SK-N-SH treated with all-trans-retinoic acid at 6 μM for 48 hours (cell line): ENCODE data around the gene CHP2.

Source experiments
- ATAC-seq: fragments of 200-7000 bp; cut with Tn5 transposase; 3 replicates; pipeline ENCODE4 v1.9.1; 2020; ENCODE audit warnings: mild to moderate bottlenecking, moderate library complexity
- ARNTL ChIP-seq: fragments of 450-650 bp; formaldehyde crosslinking; IDR thresholded peaks from 2 replicates; pipeline ENCODE4 v1.5.0; 2020; ENCODE audit warnings: low read depth, mild to moderate bottlenecking, moderate library complexity, borderline replicate concordance
- BACH2 ChIP-seq: fragments of 250-450 bp; sonication (Bioruptor Pico); IDR thresholded peaks from 2 replicates; pipeline ENCODE4 v1.9.0; 2021; ENCODE audit warnings: mild to moderate bottlenecking, borderline replicate concordance
- CSDC2 ChIP-seq: fragments of 250-450 bp; sonication (Bioruptor Pico); IDR thresholded peaks from 2 replicates; pipeline ENCODE4 v1.5.0; 2020; ENCODE audit warnings: mild to moderate bottlenecking, moderate library complexity
- ESRRG ChIP-seq: fragments of 250-450 bp; sonication (Bioruptor Pico); IDR thresholded peaks from 2 replicates; pipeline ENCODE4 v1.6.1; 2021; ENCODE audit warnings: mild to moderate bottlenecking
- GLIS3 ChIP-seq: fragments of 250-450 bp; sonication (Bioruptor Pico); IDR thresholded peaks from 2 replicates; pipeline ENCODE4 v1.5.0; 2020; ENCODE audit warnings: mild to moderate bottlenecking, moderate library complexity
- OSR1 ChIP-seq: fragments of 250-450 bp; sonication (Bioruptor Pico); IDR thresholded peaks from 2 replicates; pipeline ENCODE4 v1.8.0; 2022; ENCODE audit warnings: moderate library complexity, mild to moderate bottlenecking, inconsistent platforms
- PPARA ChIP-seq: fragments of 250-450 bp; sonication (Bioruptor Pico); IDR thresholded peaks from 2 replicates; pipeline ENCODE4 v1.5.0; 2020; ENCODE audit warnings: mild to moderate bottlenecking, borderline replicate concordance
- RARB ChIP-seq: fragments of 250-450 bp; sonication (Bioruptor Pico); IDR thresholded peaks from 2 replicates; pipeline ENCODE4 v1.8.0; 2021; ENCODE audit warnings: mild to moderate bottlenecking, moderate library complexity
- SNAI2 ChIP-seq: fragments of 250-450 bp; sonication (Bioruptor Pico); IDR thresholded peaks from 2 replicates; pipeline ENCODE4 v1.5.0; 2020; ENCODE audit warnings: mild to moderate bottlenecking, moderate library complexity
- TCF4 ChIP-seq: fragments of 250-450 bp; sonication (Bioruptor Pico); IDR thresholded peaks from 2 replicates; pipeline ENCODE4 v1.8.0; 2021; ENCODE audit warnings: mild to moderate bottlenecking, moderate library complexity, borderline replicate concordance
- ZC3H10 ChIP-seq: fragments of 250-450 bp; sonication (Bioruptor Pico); IDR thresholded peaks from 2 replicates; pipeline ENCODE4 v1.5.1; 2021; ENCODE audit warnings: mild to moderate bottlenecking, moderate library complexity
- ZFP3 ChIP-seq: fragments of 250-450 bp; sonication (Bioruptor Pico); IDR thresholded peaks from 2 replicates; pipeline ENCODE4 v1.5.0; 2020; ENCODE audit warnings: mild to moderate bottlenecking, moderate library complexity
- ZFP30 ChIP-seq: fragments of 450-650 bp; formaldehyde crosslinking; IDR thresholded peaks from 2 replicates; pipeline ENCODE4 v1.5.0; 2022; ENCODE audit warnings: mild to moderate bottlenecking, moderate library complexity
- ZNF565 ChIP-seq: fragments of 450-650 bp; formaldehyde crosslinking; conservative IDR thresholded peaks from 2 replicates; pipeline ENCODE4 v1.5.0; 2020; ENCODE audit warnings: low read depth, mild to moderate bottlenecking, moderate library complexity
- ZNF70 ChIP-seq: fragments of 450-650 bp; formaldehyde crosslinking; IDR thresholded peaks from 2 replicates; pipeline ENCODE4 v1.5.0; 2020; ENCODE audit warnings: mild to moderate bottlenecking, moderate library complexity
- TF ChIP-seq, protein P1 (sequence below): fragments of 250-450 bp; sonication (Bioruptor Pico); IDR thresholded peaks from 2 replicates; pipeline ENCODE4 v1.8.0; 2021; ENCODE audit warnings: low read depth, mild to moderate bottlenecking, moderate library complexity, borderline replicate concordance
- TF ChIP-seq, protein P2 (sequence below): fragments of 250-450 bp; sonication (Bioruptor Pico); IDR thresholded peaks from 2 replicates; pipeline ENCODE4 v1.8.0; 2020; ENCODE audit warnings: mild to moderate bottlenecking, moderate library complexity, borderline replicate concordance
- TF ChIP-seq, protein P3 (sequence below): fragments of 250-450 bp; sonication (Bioruptor Pico); IDR thresholded peaks from 2 replicates; pipeline ENCODE4 v1.5.1; 2020; ENCODE audit warnings: low read depth, mild to moderate bottlenecking, moderate library complexity
- TF ChIP-seq, protein P4 (sequence below): fragments of 250-450 bp; sonication (Bioruptor Pico); IDR thresholded peaks from 2 replicates; pipeline ENCODE4 v1.5.1; 2021; ENCODE audit warnings: mild to moderate bottlenecking, moderate library complexity
- TF ChIP-seq, protein P5 (sequence below): fragments of 250-450 bp; sonication (Bioruptor Pico); IDR thresholded peaks from 2 replicates; pipeline ENCODE4 v1.5.0; 2020; ENCODE audit warnings: mild to moderate bottlenecking, moderate library complexity

The CHP2 gene

DNA sequence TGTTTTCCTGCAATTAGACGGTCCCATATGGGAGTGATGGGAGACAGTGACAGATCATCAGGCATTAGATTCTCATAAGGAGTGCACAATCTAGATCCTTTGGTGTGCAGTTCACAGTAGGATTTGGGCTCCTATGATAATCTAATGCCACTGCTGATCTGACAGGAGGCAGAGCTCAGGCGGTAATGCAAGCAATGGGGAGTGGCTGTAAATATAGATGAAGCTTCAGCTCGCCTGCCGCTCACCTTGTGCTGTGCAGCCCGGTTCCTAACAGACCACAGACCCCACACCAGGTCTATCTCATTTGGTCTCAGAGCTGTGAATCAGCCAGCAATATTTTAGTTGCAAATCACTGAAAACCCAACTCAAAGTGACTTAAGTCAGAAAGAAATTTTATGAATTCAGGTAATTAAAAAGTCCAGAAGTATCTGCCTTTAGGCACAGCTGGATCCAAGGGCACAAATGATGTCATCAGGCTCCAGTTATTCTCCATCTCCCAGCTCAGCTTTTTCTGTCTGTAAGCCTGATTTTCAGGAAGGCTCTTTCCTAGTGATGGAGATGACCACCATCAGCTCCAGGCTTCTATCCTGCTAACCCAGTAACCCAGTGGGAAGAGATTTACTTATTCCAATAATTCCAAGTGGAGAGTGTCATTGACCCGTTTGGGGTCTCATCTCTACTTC is 3.3 kb downstream of the CHP2 start:
- TF ChIP-seq CSDC2 (CRISPR knock-in tag), result no peak
- TF ChIP-seq ARNTL (CRISPR knock-in tag), result no peak
- TF ChIP-seq ZNF70, result no peak
- TF ChIP-seq PPARA (CRISPR knock-in tag), result no peak
- TF ChIP-seq BACH2 (CRISPR knock-in tag), result no peak
- TF ChIP-seq SNAI2 (CRISPR knock-in tag), result no peak
- TF ChIP-seq, protein P1, sequence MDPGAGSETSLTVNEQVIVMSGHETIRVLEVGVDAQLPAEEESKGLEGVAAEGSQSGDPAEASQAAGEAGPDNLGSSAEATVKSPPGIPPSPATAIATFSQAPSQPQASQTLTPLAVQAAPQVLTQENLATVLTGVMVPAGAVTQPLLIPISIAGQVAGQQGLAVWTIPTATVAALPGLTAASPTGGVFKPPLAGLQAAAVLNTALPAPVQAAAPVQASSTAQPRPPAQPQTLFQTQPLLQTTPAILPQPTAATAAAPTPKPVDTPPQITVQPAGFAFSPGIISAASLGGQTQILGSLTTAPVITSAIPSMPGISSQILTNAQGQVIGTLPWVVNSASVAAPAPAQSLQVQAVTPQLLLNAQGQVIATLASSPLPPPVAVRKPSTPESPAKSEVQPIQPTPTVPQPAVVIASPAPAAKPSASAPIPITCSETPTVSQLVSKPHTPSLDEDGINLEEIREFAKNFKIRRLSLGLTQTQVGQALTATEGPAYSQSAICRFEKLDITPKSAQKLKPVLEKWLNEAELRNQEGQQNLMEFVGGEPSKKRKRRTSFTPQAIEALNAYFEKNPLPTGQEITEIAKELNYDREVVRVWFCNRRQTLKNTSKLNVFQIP (CRISPR knock-in tag), result no peak
- no peak for TF ChIP-seq ESRRG (CRISPR knock-in tag)
- TF ChIP-seq ZNF565 (CRISPR knock-in tag), result no peak
- no peak for TF ChIP-seq ZC3H10
- TF ChIP-seq, all 23 proteins: peak for 0
- no peak for ATAC-seq

DNA sequence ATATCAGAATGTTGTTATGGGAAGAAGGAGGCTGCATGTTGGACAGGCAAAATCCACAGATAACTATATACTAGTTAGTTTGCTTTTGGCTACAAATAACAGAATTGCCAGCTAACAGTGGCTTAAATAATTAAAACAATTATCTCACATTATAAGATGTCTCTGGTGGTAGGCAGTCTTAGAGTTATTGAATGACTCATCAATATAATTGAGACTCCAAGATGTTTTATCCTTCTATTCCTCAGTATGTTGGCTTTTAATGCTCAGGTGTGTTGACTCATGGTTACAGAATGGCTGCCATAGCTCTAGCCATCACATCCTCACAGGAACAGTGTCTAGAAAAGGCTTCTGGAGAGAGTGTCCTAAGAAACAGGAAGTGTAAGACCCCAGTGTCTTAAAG is 11.1 kb downstream of the CHP2 start:
- no peak for ATAC-seq
- TF ChIP-seq RARB (CRISPR knock-in tag) (no peak), ZFP30 (CRISPR knock-in tag) (no peak), OSR1 (CRISPR knock-in tag) (no peak), ZNF565 (CRISPR knock-in tag) (no peak), ZFP3 (CRISPR knock-in tag) (no peak)
- TF ChIP-seq, protein P2, sequence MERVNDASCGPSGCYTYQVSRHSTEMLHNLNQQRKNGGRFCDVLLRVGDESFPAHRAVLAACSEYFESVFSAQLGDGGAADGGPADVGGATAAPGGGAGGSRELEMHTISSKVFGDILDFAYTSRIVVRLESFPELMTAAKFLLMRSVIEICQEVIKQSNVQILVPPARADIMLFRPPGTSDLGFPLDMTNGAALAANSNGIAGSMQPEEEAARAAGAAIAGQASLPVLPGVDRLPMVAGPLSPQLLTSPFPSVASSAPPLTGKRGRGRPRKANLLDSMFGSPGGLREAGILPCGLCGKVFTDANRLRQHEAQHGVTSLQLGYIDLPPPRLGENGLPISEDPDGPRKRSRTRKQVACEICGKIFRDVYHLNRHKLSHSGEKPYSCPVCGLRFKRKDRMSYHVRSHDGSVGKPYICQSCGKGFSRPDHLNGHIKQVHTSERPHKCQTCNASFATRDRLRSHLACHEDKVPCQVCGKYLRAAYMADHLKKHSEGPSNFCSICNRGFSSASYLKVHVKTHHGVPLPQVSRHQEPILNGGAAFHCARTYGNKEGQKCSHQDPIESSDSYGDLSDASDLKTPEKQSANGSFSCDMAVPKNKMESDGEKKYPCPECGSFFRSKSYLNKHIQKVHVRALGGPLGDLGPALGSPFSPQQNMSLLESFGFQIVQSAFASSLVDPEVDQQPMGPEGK (CRISPR knock-in tag), result no peak

DNA sequence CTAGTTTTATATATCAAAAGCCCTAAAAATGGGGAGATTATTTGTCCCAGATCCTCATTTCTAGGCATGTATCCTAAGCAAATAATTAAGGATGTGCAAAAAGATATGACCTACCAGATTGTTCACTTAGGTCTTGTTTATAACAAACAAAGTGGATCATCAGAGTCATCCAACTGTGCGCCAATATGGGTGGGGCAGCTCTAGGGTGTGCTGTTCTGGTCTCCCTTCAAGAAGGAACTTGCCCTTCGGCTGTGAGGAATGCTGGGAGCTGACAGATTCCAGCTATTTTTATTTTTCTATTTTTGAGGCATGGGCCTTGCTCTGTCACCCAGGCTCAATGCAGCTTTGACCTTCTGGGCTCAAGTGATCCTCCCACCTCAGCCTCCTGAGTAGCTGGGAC is 13.8 kb downstream of the CHP2 start:
- no peak for ATAC-seq

DNA sequence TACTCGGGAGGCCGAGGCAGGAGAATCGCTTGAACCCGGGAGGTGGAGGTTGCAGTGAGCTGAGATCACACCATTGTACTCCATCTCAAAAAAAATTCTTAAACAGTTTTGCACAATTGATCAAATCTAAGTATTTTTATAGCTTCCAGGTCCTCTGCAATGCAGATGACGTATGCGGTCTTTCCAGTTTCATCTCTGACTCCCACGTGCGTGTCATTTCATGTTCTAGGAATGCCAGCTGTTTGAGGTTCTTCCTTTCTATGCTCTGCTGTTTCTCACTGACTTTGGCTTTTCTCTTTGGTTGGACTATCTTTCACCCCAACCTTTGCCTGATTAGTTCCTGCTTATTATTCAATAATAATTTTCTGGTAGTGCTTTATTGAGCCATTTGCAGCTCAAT is 16.2 kb downstream of the CHP2 start:
- no peak for ATAC-seq
- no peak for TF ChIP-seq CSDC2 (CRISPR knock-in tag)
- TF ChIP-seq, all 23 proteins: peak for 0

More for the DNA sequence above, 13.8 kb downstream of the CHP2 start:
- TF ChIP-seq, protein P3, sequence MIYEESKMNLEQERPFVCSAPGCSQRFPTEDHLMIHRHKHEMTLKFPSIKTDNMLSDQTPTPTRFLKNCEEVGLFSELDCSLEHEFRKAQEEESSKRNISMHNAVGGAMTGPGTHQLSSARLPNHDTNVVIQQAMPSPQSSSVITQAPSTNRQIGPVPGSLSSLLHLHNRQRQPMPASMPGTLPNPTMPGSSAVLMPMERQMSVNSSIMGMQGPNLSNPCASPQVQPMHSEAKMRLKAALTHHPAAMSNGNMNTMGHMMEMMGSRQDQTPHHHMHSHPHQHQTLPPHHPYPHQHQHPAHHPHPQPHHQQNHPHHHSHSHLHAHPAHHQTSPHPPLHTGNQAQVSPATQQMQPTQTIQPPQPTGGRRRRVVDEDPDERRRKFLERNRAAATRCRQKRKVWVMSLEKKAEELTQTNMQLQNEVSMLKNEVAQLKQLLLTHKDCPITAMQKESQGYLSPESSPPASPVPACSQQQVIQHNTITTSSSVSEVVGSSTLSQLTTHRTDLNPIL (CRISPR knock-in tag), result no peak
- no peak for TF ChIP-seq ZFP30 (CRISPR knock-in tag)
- TF ChIP-seq, all 23 proteins: peak for 0

DNA sequence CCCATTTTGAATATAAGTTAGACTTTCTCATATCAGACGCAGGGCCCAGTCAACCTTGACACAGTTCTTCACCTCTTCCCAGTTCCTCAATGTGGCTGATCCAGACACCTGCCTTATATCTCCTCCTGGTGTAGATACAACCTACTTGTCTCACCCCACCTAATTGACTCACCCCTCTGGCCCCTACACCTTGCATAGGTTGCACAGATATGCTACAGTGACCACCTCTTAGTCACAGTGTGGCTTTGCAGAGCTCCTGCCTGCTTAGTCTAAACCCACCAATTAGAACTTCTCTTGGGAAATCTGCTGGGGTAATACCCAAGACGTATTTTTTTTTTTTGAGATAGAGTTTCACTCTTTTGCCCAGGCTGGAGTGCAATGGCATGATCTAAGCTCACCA is 16.8 kb downstream of the CHP2 start:
- no peak for TF ChIP-seq TCF4 (CRISPR knock-in tag)
- no peak for TF ChIP-seq GLIS3 (CRISPR knock-in tag)
- no peak for TF ChIP-seq ZNF565 (CRISPR knock-in tag)
- no peak for TF ChIP-seq ZC3H10
- no peak for TF ChIP-seq BACH2 (CRISPR knock-in tag)
- no peak for TF ChIP-seq ARNTL (CRISPR knock-in tag)
- TF ChIP-seq ZFP30 (CRISPR knock-in tag), result no peak
- TF ChIP-seq, protein P4, sequence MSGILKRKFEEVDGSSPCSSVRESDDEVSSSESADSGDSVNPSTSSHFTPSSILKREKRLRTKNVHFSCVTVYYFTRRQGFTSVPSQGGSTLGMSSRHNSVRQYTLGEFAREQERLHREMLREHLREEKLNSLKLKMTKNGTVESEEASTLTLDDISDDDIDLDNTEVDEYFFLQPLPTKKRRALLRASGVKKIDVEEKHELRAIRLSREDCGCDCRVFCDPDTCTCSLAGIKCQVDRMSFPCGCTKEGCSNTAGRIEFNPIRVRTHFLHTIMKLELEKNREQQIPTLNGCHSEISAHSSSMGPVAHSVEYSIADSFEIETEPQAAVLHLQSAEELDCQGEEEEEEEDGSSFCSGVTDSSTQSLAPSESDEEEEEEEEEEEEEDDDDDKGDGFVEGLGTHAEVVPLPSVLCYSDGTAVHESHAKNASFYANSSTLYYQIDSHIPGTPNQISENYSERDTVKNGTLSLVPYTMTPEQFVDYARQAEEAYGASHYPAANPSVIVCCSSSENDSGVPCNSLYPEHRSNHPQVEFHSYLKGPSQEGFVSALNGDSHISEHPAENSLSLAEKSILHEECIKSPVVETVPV, result no peak
- TF ChIP-seq, protein P5, sequence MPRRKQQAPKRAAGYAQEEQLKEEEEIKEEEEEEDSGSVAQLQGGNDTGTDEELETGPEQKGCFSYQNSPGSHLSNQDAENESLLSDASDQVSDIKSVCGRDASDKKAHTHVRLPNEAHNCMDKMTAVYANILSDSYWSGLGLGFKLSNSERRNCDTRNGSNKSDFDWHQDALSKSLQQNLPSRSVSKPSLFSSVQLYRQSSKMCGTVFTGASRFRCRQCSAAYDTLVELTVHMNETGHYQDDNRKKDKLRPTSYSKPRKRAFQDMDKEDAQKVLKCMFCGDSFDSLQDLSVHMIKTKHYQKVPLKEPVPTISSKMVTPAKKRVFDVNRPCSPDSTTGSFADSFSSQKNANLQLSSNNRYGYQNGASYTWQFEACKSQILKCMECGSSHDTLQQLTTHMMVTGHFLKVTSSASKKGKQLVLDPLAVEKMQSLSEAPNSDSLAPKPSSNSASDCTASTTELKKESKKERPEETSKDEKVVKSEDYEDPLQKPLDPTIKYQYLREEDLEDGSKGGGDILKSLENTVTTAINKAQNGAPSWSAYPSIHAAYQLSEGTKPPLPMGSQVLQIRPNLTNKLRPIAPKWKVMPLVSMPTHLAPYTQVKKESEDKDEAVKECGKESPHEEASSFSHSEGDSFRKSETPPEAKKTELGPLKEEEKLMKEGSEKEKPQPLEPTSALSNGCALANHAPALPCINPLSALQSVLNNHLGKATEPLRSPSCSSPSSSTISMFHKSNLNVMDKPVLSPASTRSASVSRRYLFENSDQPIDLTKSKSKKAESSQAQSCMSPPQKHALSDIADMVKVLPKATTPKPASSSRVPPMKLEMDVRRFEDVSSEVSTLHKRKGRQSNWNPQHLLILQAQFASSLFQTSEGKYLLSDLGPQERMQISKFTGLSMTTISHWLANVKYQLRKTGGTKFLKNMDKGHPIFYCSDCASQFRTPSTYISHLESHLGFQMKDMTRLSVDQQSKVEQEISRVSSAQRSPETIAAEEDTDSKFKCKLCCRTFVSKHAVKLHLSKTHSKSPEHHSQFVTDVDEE (CRISPR knock-in tag), result no peak
- TF ChIP-seq ZNF70, result no peak
- TF ChIP-seq CSDC2 (CRISPR knock-in tag), result no peak
- TF ChIP-seq, protein P2 (CRISPR knock-in tag), result no peak
- TF ChIP-seq, all 23 proteins: peak for 0
- ATAC-seq, result no peak
